DND-41 (cell line): ENCODE measurements around the gene MYBPC1.

ENCODE experiments used
- EZH2 ChIP-seq: IDR thresholded peaks from 3 replicates; pipeline ENCODE4 v1.6.1; 2012; ENCODE audit warnings: borderline replicate concordance, low read depth, mild to moderate bottlenecking, moderate library complexity, low read length, inconsistent platforms; ENCODE audit not compliant: severe bottlenecking
- TF ChIP-seq, protein P1 (sequence below): IDR thresholded peaks from 2 replicates; pipeline ENCODE4 v1.5.1; 2012; ENCODE audit warnings: borderline replicate concordance, low read length, moderate library complexity, mild to moderate bottlenecking; ENCODE audit not compliant: poor library complexity, severe bottlenecking; ENCODE audit errors: extremely low read depth

DNA sequence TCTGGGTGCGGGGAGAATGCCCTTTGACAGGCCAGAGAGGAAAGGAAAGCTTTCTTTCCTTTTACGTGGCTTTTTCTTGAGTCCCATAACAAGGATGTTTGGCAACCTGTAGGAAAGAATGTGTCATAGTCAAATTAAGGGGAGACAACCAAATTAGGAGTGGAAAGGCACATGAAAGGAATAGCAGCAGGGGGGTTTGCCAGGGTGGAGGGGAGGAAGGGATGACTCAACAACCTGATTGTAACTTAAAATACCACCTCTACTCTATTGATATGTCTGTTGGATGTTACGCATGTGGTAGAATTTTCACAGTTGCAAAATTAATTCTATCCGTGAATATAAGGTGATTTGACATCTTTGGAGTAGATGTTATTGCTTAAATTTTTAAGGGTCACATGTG, 28.5 kb upstream of the MYBPC1 start:
- TF ChIP-seq, protein P1, sequence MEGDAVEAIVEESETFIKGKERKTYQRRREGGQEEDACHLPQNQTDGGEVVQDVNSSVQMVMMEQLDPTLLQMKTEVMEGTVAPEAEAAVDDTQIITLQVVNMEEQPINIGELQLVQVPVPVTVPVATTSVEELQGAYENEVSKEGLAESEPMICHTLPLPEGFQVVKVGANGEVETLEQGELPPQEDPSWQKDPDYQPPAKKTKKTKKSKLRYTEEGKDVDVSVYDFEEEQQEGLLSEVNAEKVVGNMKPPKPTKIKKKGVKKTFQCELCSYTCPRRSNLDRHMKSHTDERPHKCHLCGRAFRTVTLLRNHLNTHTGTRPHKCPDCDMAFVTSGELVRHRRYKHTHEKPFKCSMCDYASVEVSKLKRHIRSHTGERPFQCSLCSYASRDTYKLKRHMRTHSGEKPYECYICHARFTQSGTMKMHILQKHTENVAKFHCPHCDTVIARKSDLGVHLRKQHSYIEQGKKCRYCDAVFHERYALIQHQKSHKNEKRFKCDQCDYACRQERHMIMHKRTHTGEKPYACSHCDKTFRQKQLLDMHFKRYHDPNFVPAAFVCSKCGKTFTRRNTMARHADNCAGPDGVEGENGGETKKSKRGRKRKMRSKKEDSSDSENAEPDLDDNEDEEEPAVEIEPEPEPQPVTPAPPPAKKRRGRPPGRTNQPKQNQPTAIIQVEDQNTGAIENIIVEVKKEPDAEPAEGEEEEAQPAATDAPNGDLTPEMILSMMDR, result no peak
- no peak for TF ChIP-seq EZH2
